DMS79 treated with DMSO at 0.1 percent for 48 hours (cell line): ENCODE results near the gene ACTR10.

Experiments used
- DNase-seq: peaks from one replicate; lab custom pipeline; 2025; lab: John Stamatoyannopoulos, UW

Gene ACTR10

GRCh38 chr14:58281969-58282368 lies 82.0 kb downstream of the ACTR10 start:
- no peak for DNase-seq

GRCh38 chr14:58282925-58283593 lies 83.1 kb downstream of the ACTR10 start:
- DNase-seq: no peak

GRCh38 chr14:58283730-58284129 lies 83.8 kb downstream of the ACTR10 start:
- no peak for DNase-seq

GRCh38 chr14:58285132-58285531 lies 85.2 kb downstream of the ACTR10 start:
- no peak for DNase-seq
